H9 (cell line): ENCODE measurements around the gene SLC24A4. TPM values are rescaled to one million over a fixed set of nuclear protein-coding genes. Genes with fewer than 3 reads are reported as not detected.

Experiments used
- DNase-seq: peaks from one replicate; pipeline ENCODE4 v3.0.0-alpha.2; 2017
- H2AFZ ChIP-seq: one replicate; pipeline ENCODE4 v1.6.1; 2013; ENCODE audit warnings: mild to moderate bottlenecking, low read length, control low read depth, moderate library complexity
- H2AK5ac ChIP-seq: 2 replicates; pipeline ENCODE4 v1.6.1; 2013; ENCODE audit warnings: low read length, control low read depth, mixed read lengths; ENCODE audit not compliant: insufficient read length
- H2BK120ac ChIP-seq: one replicate; pipeline ENCODE4 v1.6.1; 2013; ENCODE audit warnings: low read depth, mild to moderate bottlenecking, low read length, control low read depth, inconsistent platforms; ENCODE audit not compliant: poor library complexity, severe bottlenecking
- H2BK12ac ChIP-seq: 2 replicates; pipeline ENCODE4 v1.6.1; 2013; ENCODE audit warnings: low read length, control low read depth, mixed read lengths, low read depth; ENCODE audit not compliant: insufficient read length
- H2BK15ac ChIP-seq: 2 replicates; pipeline ENCODE4 v1.6.1; 2013; ENCODE audit warnings: low read depth, low read length, control low read depth
- H2BK20ac ChIP-seq: one replicate; pipeline ENCODE4 v1.6.1; 2013; ENCODE audit warnings: low read depth, mild to moderate bottlenecking, low read length, control low read depth, inconsistent platforms; ENCODE audit not compliant: poor library complexity, severe bottlenecking
- H2BK5ac ChIP-seq: 2 replicates; pipeline ENCODE4 v1.6.1; 2013; ENCODE audit warnings: low read length, control low read depth, mixed read lengths; ENCODE audit not compliant: insufficient read length
- H3K14ac ChIP-seq: 2 replicates; pipeline ENCODE4 v1.6.1; 2013; ENCODE audit warnings: low read length, control low read depth; ENCODE audit not compliant: insufficient read depth
- H3K18ac ChIP-seq: 2 replicates; pipeline ENCODE4 v1.6.1; 2013; ENCODE audit warnings: low read depth, mild to moderate bottlenecking, mixed read lengths, low read length, control low read depth; ENCODE audit not compliant: insufficient read length
- H3K23ac ChIP-seq: 2 replicates; pipeline ENCODE4 v1.6.1; 2013; ENCODE audit warnings: low read length, control low read depth, mixed read lengths, low read depth; ENCODE audit not compliant: insufficient read length
- H3K23me2 ChIP-seq: 2 replicates; pipeline ENCODE4 v1.6.1; 2013; ENCODE audit warnings: low read depth, mild to moderate bottlenecking, mixed read lengths, low read length, control low read depth; ENCODE audit not compliant: insufficient read length, poor library complexity, severe bottlenecking
- H3K27ac ChIP-seq: 2 replicates; pipeline ENCODE4 v1.5.1; 2013; ENCODE audit warnings: low read length, control low read depth, mixed read lengths, low read depth; ENCODE audit not compliant: insufficient read length
- H3K27me3 ChIP-seq: 2 replicates; pipeline ENCODE4 v1.6.1; 2013; ENCODE audit warnings: low read length, control low read depth, inconsistent platforms; ENCODE audit not compliant: insufficient read depth
- H3K4ac ChIP-seq: 2 replicates; pipeline ENCODE4 v1.6.1; 2013; ENCODE audit warnings: low read depth, mild to moderate bottlenecking, control low read depth, inconsistent platforms, low read length, moderate library complexity
- H3K4me1 ChIP-seq: 2 replicates; pipeline ENCODE4 v1.6.1; 2013; ENCODE audit warnings: low read length, control low read depth, inconsistent platforms; ENCODE audit not compliant: insufficient read depth
- H3K4me2 ChIP-seq: 2 replicates; pipeline ENCODE4 v1.6.1; 2013; ENCODE audit warnings: low read length, control low read depth, mixed read lengths; ENCODE audit not compliant: insufficient read length, insufficient read depth
- H3K56ac ChIP-seq: 2 replicates; pipeline ENCODE4 v1.6.1; 2013; ENCODE audit warnings: low read depth, mild to moderate bottlenecking, mixed read lengths, low read length, control low read depth; ENCODE audit not compliant: insufficient read length
- H3K79me1 ChIP-seq: 2 replicates; pipeline ENCODE4 v1.6.1; 2013; ENCODE audit warnings: low read depth, mild to moderate bottlenecking, moderate library complexity, low read length, control low read depth, inconsistent platforms; ENCODE audit not compliant: insufficient read depth, poor library complexity, severe bottlenecking
- H3K79me2 ChIP-seq: 2 replicates; pipeline ENCODE4 v1.6.1; 2013; ENCODE audit warnings: low read length, control low read depth, inconsistent platforms; ENCODE audit not compliant: insufficient read depth
- H3K9ac ChIP-seq: 2 replicates; pipeline ENCODE4 v1.6.1; 2013; ENCODE audit warnings: low read length, control low read depth, mixed read lengths; ENCODE audit not compliant: insufficient read length; ENCODE audit errors: extremely low read depth
- H3K9me3 ChIP-seq: one replicate; pipeline ENCODE4 v1.6.1; 2013; ENCODE audit warnings: low read depth, low read length, inconsistent platforms; ENCODE audit not compliant: control insufficient read depth
- H3T11ph ChIP-seq: one replicate; pipeline ENCODE4 v1.6.1; 2013; ENCODE audit warnings: mild to moderate bottlenecking, low read length, control low read depth, inconsistent platforms
- H4K20me1 ChIP-seq: one replicate; pipeline ENCODE4 v1.6.1; 2013; ENCODE audit not compliant: control insufficient read depth, insufficient read length, insufficient read depth
- H4K5ac ChIP-seq: 2 replicates; pipeline ENCODE4 v1.6.1; 2013; ENCODE audit warnings: low read depth, mild to moderate bottlenecking, mixed read lengths, low read length, control low read depth; ENCODE audit not compliant: insufficient read length
- H4K8ac ChIP-seq: replicated peaks from 2 replicates; pipeline ENCODE4 v1.6.1; 2013; ENCODE audit warnings: low read length, control low read depth, mixed read lengths, low read depth; ENCODE audit not compliant: insufficient read length
- H4K91ac ChIP-seq: 2 replicates; pipeline ENCODE4 v1.6.1; 2013; ENCODE audit warnings: low read depth, mild to moderate bottlenecking, moderate library complexity, mixed read lengths, low read length, control low read depth; ENCODE audit not compliant: insufficient read length
- H3K27ac Mint-ChIP-seq, 3 experiments: 2 replicates in 2 of 3; 3 replicates in 1 of 3; pipeline ENCODE4 v1.8.0; 2020 to 2021; ENCODE audit warnings: mixed read lengths in 3 of 3, mild to moderate bottlenecking in 1 of 3, moderate library complexity in 1 of 3
- H3K27me3 Mint-ChIP-seq: 2 replicates; pipeline ENCODE4 v1.8.0; 2021; ENCODE audit warnings: low read depth, mild to moderate bottlenecking, moderate library complexity, mixed read lengths
- H3K36me3 Mint-ChIP-seq, 3 experiments: 2 replicates in 2 of 3; 3 replicates in 1 of 3; pipeline ENCODE4 v1.8.0; 2020 to 2021; ENCODE audit warnings: low read depth in 3 of 3, mixed read lengths in 3 of 3; ENCODE audit not compliant: insufficient read depth in 1 of 3
- H3K4me1 Mint-ChIP-seq, 2 experiments: 2 replicates each; pipeline ENCODE4 v1.8.0; 2020; ENCODE audit warnings: mixed read lengths in 2 of 2
- H3K4me3 Mint-ChIP-seq, 2 experiments: 2 replicates in 1 of 2; 3 replicates in 1 of 2; pipeline ENCODE4 v1.8.0; 2020 to 2021; ENCODE audit warnings: mild to moderate bottlenecking in 2 of 2, mixed read lengths in 2 of 2, moderate library complexity in 1 of 2
- H3K9me3 Mint-ChIP-seq, 2 experiments: 2 replicates in 1 of 2; 3 replicates in 1 of 2; pipeline ENCODE4 v1.8.0; 2020; ENCODE audit warnings: mild to moderate bottlenecking in 2 of 2, mixed read lengths in 2 of 2, moderate library complexity in 1 of 2
- CTCF ChIP-seq: fragments of 200-600 bp; sonication (generic); conservative IDR thresholded peaks from 3 replicates; pipeline ENCODE4 v1.8.0; 2021; ENCODE audit warnings: antibody characterized with exemption, mild to moderate bottlenecking
- WGBS: extraction: QIAGEN DNeasy Blood & Tissue Kit; methylation state at CpG from one replicate; pipeline ENCODE4 v1.1.7; 2013; ENCODE audit warnings: missing lambda C conversion rate, low lambda C conversion rate, mixed read lengths; ENCODE audit not compliant: insufficient read length; ENCODE audit errors: extremely low coverage; 5-methylcytosine and 5-hydroxymethylcytosine counted together
- total RNA-seq: library from RNA; stranded (reverse); gene quantifications from 2 replicates; pipeline ENCODE4 v1.2.1, GENCODE V29; 2021

The SLC24A4 gene
- total RNA-seq, 1 experiment from 2014 or later: 0.24 TPM

GRCh38 chr14:92443167-92443566, 120.2 kb downstream of the SLC24A4 start:
- no peak overlapping the region for H3K4ac ChIP-seq
- no peaks in the 10 kb centered on the region for H3K79me1 ChIP-seq
- no peak overlapping the region for H3K27ac ChIP-seq
- no peaks in the 10 kb centered on the region for H3K79me2 ChIP-seq
- peaks cover 4% of the 10 kb centered on the region; the same call in 1 of the 2 replicates for H3K27me3 Mint-ChIP-seq
- H2BK5ac ChIP-seq: no peak overlapping the region
- no peaks in the 10 kb centered on the region for H3K4me1 ChIP-seq
- H2AK5ac ChIP-seq: no peak overlapping the region
- no peak overlapping the region; the same call in 1 of the 2 replicates for H3K14ac ChIP-seq
- no peak overlapping the region for H3K4me3 Mint-ChIP-seq
- no peaks in the 10 kb centered on the region; a peak in 1 of 7 replicates for H3K36me3 Mint-ChIP-seq
- no peak overlapping the region for H2BK20ac ChIP-seq
- H3K9me3 ChIP-seq: no peaks in the 10 kb centered on the region
- no peaks in the 10 kb centered on the region for H3K4me1 Mint-ChIP-seq
- no peak overlapping the region for H2BK12ac ChIP-seq
- no peak overlapping the region for H3K23ac ChIP-seq
- no peak overlapping the region for H3K9ac ChIP-seq
- no CpG with 5 or more reads among the region's 14 CpGs for WGBS
- H2AFZ ChIP-seq: no peak overlapping the region
- H3K27me3 ChIP-seq: no peaks in the 10 kb centered on the region
- H4K5ac ChIP-seq: no peak overlapping the region
- no peak overlapping the region for H3K56ac ChIP-seq
- no peak for TF ChIP-seq CTCF
- H3K9me3 Mint-ChIP-seq: no peaks in the 10 kb centered on the region; a peak in 1 of 5 replicates
- H2BK15ac ChIP-seq: no peak overlapping the region
- H4K20me1 ChIP-seq: no peaks in the 10 kb centered on the region
- no peak overlapping the region for H3K4me2 ChIP-seq
- DNase-seq: no peak
- no peak overlapping the region for H4K8ac ChIP-seq
- H3T11ph ChIP-seq: no peak overlapping the region
- no peaks in the 10 kb centered on the region for H3K23me2 ChIP-seq
- no peak overlapping the region for H2BK120ac ChIP-seq
- no peak overlapping the region for H3K27ac Mint-ChIP-seq
- H4K91ac ChIP-seq: no peak overlapping the region
- H3K18ac ChIP-seq: no peak overlapping the region
